A673 (cell line): Measurements from ENCODE around the gene EAF1. TPM values are rescaled to one million over a fixed set of nuclear protein-coding genes. Genes with fewer than 3 reads are reported as not detected.
"Not testable (repeated sequence)": the region's sequence is repeated elsewhere in the genome, so short reads cannot be mapped to it uniquely, and the experiment has no call there.

ENCODE experiments used
- BruUV-seq: library from RNA; stranded (reverse); fragments of 400-500 nt; replicated peaks from 2 replicates; lab custom pipeline; 2021; lab: Mats Ljungman, UMichigan
- CTCF ChIA-PET: fragments of 300-600 bp; sonication (Branson Sonifier 250); formaldehyde crosslinking; loops from one replicate; lab custom pipeline; 2022; ENCODE audit warnings: antibody characterized with exemption; lab: Charles Lee
- POLR2A ChIA-PET: fragments of 300-600 bp; sonication (Branson Sonifier 250); formaldehyde crosslinking; loops from one replicate; lab custom pipeline; 2022; ENCODE audit warnings: antibody characterized with exemption; ENCODE audit not compliant: low non-redundant PET; lab: Charles Lee
- DNase-seq: peaks from one replicate; pipeline ENCODE4 v3.0.0-alpha.2; 2015; ENCODE audit warnings: low spot score
- H3K27ac ChIP-seq: fragments of 200-600 bp; sonication (generic); 2 replicates; pipeline ENCODE4 v1.5.1; 2016; ENCODE audit warnings: mixed run types, low read depth, mild to moderate bottlenecking, mixed read lengths, antibody characterized with exemption, low read length; ENCODE audit not compliant: poor library complexity, severe bottlenecking
- H3K27me3 ChIP-seq: fragments of 200-600 bp; sonication (generic); replicated peaks from 2 replicates; pipeline ENCODE4 v1.6.1; 2017; ENCODE audit warnings: mixed run types, low read depth, mild to moderate bottlenecking, mixed read lengths, antibody characterized with exemption, low read length; ENCODE audit not compliant: insufficient read depth, poor library complexity
- H3K36me3 ChIP-seq: fragments of 200-600 bp; sonication (generic); 2 replicates; pipeline ENCODE4 v1.6.1; 2016; ENCODE audit warnings: mixed run types, mild to moderate bottlenecking, mixed read lengths, antibody characterized with exemption, low read length; ENCODE audit not compliant: insufficient read depth, poor library complexity, severe bottlenecking
- H3K4me1 ChIP-seq: fragments of 200-600 bp; sonication (generic); 2 replicates; pipeline ENCODE4 v1.6.1; 2017; ENCODE audit warnings: mixed run types, mild to moderate bottlenecking, mixed read lengths, antibody characterized with exemption, low read length; ENCODE audit not compliant: insufficient read depth, poor library complexity, severe bottlenecking
- H3K4me3 ChIP-seq: fragments of 200-600 bp; sonication (generic); 2 replicates; pipeline ENCODE4 v1.5.1; 2016; ENCODE audit warnings: low read depth, mixed run types, mild to moderate bottlenecking, mixed read lengths, low read length; ENCODE audit not compliant: poor library complexity, severe bottlenecking
- H3K9me3 ChIP-seq: fragments of 200-600 bp; sonication (generic); 2 replicates; pipeline ENCODE4 v1.6.1; 2016; ENCODE audit warnings: mixed run types, low read depth, mild to moderate bottlenecking, mixed read lengths, antibody characterized with exemption, low read length; ENCODE audit not compliant: poor library complexity, severe bottlenecking
- EZH2 ChIP-seq: fragments of 200-600 bp; sonication (generic); IDR thresholded peaks from 2 replicates; pipeline ENCODE4 v1.6.1; 2017; ENCODE audit warnings: borderline replicate concordance, low read depth, mild to moderate bottlenecking, mixed read lengths, antibody characterized with exemption, low read length; ENCODE audit not compliant: poor library complexity, severe bottlenecking
- intact Hi-C: fragments of 100-400 bp; cut with micrococcal nuclease; formaldehyde crosslinking; loops from one replicate; pipeline ENCODE4 v1.10.0; 2022; ENCODE audit not compliant: unreplicated experiment
- total RNA-seq: library from RNA; stranded (reverse); gene quantifications from 2 replicates; pipeline ENCODE4 v1.2.3, GENCODE V29; 2021
- TF ChIP-seq, protein P1 (sequence below): fragments of 300-800, 200-600 bp; sonication (generic); conservative IDR thresholded peaks from 2 replicates; pipeline ENCODE4 v1.5.1; 2017; ENCODE audit warnings: low read depth, mild to moderate bottlenecking, antibody characterized with exemption, low read length, moderate library complexity, mixed read lengths

Gene EAF1
- total RNA-seq, 1 experiment from 2014 or later = 28.7 TPM

DNA sequence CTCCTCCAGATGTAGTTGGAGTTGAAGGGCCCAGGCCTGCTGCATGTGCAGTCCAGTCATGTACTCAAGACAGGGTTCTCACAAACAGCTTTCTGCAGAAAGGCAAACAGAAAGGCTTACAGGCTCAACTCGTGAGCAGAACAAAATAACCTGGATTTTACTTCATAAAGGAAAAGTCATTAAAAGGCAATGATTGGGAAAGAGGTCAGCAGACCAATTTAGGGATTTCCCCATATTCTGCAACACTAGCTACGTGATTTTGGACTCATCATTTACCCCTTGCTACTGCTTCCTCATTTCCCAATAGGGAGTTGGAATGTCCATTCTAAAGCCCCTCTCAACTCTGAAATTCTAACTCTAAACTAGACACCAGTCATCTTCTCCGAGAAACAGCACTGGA, 18.2 kb upstream of the EAF1 start:
- Histone ChIP-seq H3K27ac (no peak overlapping the region), H3K4me1 (no peaks in the 10 kb centered on the region), H3K27me3 (no peaks in the 10 kb centered on the region), H3K9me3 (no peaks in the 10 kb centered on the region), H3K4me3 (no peak overlapping the region), H3K36me3 (peaks cover 22% of the 10 kb centered on the region)
- ChIA-PET CTCF (no interaction called here), POLR2A (no interaction called here)
- intact Hi-C loops = loop anchor here (5.0 kb wide), 1 partner anchor 292 kb away; no protein-coding TSS in a partner anchor
- DNase-seq = no peak
- BruUV-seq = no TSS peak
- no peak for TF ChIP-seq EZH2
- TF ChIP-seq, protein P1, sequence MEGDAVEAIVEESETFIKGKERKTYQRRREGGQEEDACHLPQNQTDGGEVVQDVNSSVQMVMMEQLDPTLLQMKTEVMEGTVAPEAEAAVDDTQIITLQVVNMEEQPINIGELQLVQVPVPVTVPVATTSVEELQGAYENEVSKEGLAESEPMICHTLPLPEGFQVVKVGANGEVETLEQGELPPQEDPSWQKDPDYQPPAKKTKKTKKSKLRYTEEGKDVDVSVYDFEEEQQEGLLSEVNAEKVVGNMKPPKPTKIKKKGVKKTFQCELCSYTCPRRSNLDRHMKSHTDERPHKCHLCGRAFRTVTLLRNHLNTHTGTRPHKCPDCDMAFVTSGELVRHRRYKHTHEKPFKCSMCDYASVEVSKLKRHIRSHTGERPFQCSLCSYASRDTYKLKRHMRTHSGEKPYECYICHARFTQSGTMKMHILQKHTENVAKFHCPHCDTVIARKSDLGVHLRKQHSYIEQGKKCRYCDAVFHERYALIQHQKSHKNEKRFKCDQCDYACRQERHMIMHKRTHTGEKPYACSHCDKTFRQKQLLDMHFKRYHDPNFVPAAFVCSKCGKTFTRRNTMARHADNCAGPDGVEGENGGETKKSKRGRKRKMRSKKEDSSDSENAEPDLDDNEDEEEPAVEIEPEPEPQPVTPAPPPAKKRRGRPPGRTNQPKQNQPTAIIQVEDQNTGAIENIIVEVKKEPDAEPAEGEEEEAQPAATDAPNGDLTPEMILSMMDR = no peak

DNA sequence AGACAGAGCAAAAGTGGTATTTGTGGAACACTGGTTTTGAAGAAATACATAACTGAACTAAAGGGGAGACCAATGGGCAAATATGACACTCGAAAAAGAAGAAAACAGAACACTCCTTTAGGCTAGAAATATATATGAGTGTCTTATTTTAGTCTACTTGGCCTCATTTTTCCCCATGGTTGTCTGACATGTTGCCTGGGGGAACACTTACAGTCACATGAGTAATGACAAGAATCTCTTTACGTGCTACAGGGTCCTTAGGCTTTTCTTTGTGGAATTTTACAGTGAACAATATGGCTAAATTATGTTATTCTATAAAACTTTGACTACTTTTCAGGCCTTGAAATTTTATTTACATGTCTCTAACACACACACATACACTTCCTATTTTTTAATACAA, 17.6 kb upstream of the EAF1 start:
- ChIA-PET CTCF (no interaction called here), POLR2A (no interaction called here)
- no peaks in the 10 kb centered on the region for H3K4me1 ChIP-seq
- no peak overlapping the region for H3K4me3 ChIP-seq
- TF ChIP-seq, protein P1 = no peak
- TF ChIP-seq EZH2 = no peak
- no peaks in the 10 kb centered on the region for H3K27me3 ChIP-seq
- BruUV-seq = no TSS peak
- H3K27ac ChIP-seq = no peak overlapping the region
- H3K9me3 ChIP-seq = no peaks in the 10 kb centered on the region
- H3K36me3 ChIP-seq = peaks cover 28% of the 10 kb centered on the region
- DNase-seq = no peak
- intact Hi-C loops = loop anchor here (5.0 kb wide), 1 partner anchor 292 kb away; no protein-coding TSS in a partner anchor

DNA sequence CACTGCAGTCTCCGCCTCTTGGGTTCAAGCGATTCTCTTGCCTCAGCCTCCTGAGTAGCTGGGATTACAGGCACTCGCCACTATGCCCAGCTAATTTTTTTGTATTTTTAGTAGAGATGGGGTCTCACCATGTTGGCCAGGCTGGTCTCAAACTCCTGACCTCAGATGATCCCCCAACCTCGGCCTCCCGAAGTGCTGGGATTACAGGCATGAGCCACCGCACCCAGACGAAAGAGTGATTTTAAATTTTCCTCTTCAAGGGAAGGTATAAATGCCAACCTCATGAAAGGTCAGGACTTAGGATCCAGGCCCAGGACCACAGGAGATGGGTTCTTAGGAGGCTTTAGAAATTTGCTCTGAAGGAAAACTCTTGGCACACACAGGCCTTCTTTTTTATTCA, 16.4 kb upstream of the EAF1 start:
- POLR2A ChIA-PET, H3K4me1 ChIP-seq, intact Hi-C loops, CTCF ChIA-PET, H3K4me3 ChIP-seq, H3K27me3 ChIP-seq, H3K27ac ChIP-seq, DNase-seq, H3K9me3 ChIP-seq, BruUV-seq: not testable (repeated sequence)
- peaks cover 40% of the 10 kb centered on the region for H3K36me3 ChIP-seq

DNA sequence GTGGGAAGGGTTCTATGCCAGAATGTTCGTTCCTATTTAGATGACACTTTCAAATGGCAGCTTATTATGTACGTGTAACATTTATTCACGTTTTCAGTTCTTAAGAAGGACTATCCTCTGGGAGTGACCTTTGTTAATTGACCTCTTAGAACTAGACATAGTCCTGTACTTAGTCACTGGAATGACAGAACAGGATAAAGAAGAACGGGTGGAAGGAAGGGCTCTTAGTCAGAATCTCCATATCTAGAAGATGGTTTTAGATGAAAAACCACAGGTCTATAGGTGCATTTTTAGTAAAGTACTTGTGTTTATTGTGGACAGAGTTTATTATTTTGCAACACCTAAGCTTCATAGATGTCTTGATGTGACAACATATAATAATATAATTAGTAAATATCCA, 6.5 kb upstream of the EAF1 start:
- POLR2A ChIA-PET = no interaction called here
- no peak overlapping the region for H3K27ac ChIP-seq
- no peak overlapping the region for H3K4me3 ChIP-seq
- H3K9me3 ChIP-seq = no peaks in the 10 kb centered on the region
- no peaks in the 10 kb centered on the region for H3K27me3 ChIP-seq
- TF ChIP-seq, protein P1 = no peak
- TF ChIP-seq EZH2 = no peak
- CTCF ChIA-PET = no interaction called here
- no TSS peak for BruUV-seq
- no peaks in the 10 kb centered on the region for H3K4me1 ChIP-seq
- peaks cover 45% of the 10 kb centered on the region for H3K36me3 ChIP-seq
- intact Hi-C loops = no loop called here
- DNase-seq = no peak
